ENCODE measurements around the gene DAPL1.

DNA sequence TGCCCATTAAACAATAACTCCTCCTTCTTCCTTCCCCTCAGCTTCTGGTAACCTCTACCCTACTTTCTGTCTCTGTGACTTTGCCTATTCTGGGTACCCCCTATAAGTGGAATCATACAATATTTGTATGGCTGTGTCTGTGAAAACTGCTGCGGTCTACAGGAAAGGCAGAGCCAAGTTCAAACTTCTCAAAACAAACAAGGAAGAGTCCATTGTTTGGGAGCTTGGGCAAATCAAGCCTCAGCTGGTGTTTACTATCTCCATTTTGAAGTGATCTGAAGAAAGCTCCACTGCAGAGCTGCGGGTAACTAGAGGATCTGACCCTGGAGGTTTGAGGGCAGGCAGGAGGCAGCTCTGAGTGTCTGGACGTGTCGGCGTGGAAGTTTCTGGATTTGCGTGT lies 48.6 kb upstream of the DAPL1 start:
- TF ChIP-seq EZH2 (IDR thresholded peaks at IDR 0.05) (no peak), POLR2AphosphoS5 (IDR thresholded peaks at IDR 0.05; ENCODE audit: borderline replicate concordance, low read depth, low read length) (no peak)
